ENCODE results near the gene KREMEN2. TPM values are rescaled to one million over a fixed set of nuclear protein-coding genes. Genes with fewer than 3 reads are reported as not detected.
A peak's percentile ranks its signal among the peaks of the same experiment; 100 is the strongest.

Gene KREMEN2
- total and polyA plus RNA-seq, 9 donors, result 0.18 to 0.57 (median 0.23) TPM; not detected in 5

DNA sequence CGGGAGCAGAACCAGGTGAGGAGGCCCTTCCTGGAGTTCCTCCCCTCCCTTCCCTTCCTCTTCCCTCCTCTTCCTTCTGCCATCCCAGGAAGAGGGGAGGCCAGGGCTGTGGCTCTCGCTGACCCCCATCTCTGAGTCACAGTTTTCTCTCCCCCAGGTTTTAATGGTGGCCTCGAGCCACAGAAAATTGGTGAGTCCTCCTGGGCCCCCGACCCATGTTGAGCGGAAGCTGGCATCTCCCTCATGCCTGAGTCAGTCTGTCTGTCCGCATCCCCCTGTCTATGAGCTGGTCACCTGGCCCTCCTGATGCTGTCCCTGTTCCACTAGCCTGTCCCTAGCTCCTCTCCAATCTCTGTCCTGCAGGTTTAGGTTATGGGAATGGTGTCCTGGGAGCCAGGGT, 35.9 kb downstream of the KREMEN2 start:
- Histone ChIP-seq H3K4me3 (no peak overlapping the region), H3K36me3 (no peaks in the 10 kb centered on the region), H3K27ac (no peak overlapping the region), H3K9me3 (no peaks in the 10 kb centered on the region), H3K27me3 (no peaks in the 10 kb centered on the region), H3K4me1 (ENCODE audit: insufficient read depth) (no peaks in the 10 kb centered on the region)
- TF ChIP-seq, protein P1, sequence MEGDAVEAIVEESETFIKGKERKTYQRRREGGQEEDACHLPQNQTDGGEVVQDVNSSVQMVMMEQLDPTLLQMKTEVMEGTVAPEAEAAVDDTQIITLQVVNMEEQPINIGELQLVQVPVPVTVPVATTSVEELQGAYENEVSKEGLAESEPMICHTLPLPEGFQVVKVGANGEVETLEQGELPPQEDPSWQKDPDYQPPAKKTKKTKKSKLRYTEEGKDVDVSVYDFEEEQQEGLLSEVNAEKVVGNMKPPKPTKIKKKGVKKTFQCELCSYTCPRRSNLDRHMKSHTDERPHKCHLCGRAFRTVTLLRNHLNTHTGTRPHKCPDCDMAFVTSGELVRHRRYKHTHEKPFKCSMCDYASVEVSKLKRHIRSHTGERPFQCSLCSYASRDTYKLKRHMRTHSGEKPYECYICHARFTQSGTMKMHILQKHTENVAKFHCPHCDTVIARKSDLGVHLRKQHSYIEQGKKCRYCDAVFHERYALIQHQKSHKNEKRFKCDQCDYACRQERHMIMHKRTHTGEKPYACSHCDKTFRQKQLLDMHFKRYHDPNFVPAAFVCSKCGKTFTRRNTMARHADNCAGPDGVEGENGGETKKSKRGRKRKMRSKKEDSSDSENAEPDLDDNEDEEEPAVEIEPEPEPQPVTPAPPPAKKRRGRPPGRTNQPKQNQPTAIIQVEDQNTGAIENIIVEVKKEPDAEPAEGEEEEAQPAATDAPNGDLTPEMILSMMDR (IDR thresholded peaks at IDR 0.05), result no peak
- TF ChIP-seq POLR2A (IDR thresholded peaks at IDR 0.05), result no peak
- 67 to 76% (median 71%) methylated on average over 6 of the region's 6 CpGs for WGBS, 3 donors
- intact Hi-C loops (cut with DNase I), result no loop called here
- DNase-seq, result no peak

DNA sequence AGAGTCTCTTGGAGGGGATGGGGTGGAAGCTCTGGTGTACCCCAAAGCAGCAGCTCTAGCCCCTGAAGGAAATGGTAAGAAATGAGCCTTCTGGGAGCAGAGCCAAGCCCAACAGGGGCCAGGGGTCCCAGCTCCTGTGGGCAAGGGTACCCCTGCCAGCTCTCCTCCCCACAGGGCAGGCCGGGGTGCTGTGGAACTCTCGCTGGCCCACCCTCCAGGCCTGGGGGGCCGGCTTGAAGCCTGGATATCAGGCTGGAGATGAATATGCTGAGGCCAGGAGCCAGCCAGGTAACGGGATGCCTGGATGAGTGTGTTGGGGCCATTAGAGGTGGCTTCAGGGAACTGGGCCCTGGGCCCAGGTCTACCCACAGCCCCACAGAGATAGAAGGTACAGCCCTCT, 36.5 kb downstream of the KREMEN2 start:
- no peak for DNase-seq
- intact Hi-C loops (cut with DNase I), result no loop called here
- Histone ChIP-seq H3K36me3 (no peaks in the 10 kb centered on the region), H3K4me1 (ENCODE audit: insufficient read depth) (no peaks in the 10 kb centered on the region), H3K27me3 (peaks cover under 1% of the 10 kb centered on the region), H3K9me3 (no peaks in the 10 kb centered on the region), H3K27ac (no peak overlapping the region), H3K4me3 (no peak overlapping the region)
- WGBS, 3 donors, result 65 to 79% (median 68%) methylated on average over 4 of the region's 4 CpGs
- no peak for TF ChIP-seq EP300 (IDR thresholded peaks at IDR 0.05)
- no peak for TF ChIP-seq POLR2A (IDR thresholded peaks at IDR 0.05)
- TF ChIP-seq, protein P1 (IDR thresholded peaks at IDR 0.05), result no peak

DNA sequence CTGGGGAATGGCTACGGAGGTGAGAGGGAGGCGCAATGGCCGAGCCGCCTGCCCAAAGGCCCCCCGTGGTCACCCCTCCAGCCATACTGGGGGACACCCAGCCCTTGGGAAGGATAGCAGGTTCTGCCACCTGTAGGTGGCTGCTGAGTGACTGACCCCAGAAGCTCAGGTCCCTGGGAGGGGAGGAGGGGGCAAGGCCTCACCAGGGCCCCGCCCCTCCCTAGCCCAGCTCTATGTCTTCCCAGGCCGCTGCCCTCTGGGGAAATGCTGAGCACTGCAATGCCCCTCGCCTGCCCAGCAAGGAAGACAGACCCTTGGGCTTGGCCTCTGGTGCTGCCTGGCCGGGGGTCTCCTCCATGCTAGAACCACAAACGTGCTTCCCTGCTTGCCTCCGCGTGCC, 37.2 kb downstream of the KREMEN2 start:
- no peaks in the 10 kb centered on the region for H3K9me3 ChIP-seq
- no peaks in the 10 kb centered on the region for H3K36me3 ChIP-seq
- H3K27me3 ChIP-seq, result peaks cover 5% of the 10 kb centered on the region
- WGBS, 3 donors, result 53 to 60% (median 58%) methylated on average over 11 to 12 of the region's 12 CpGs
- H3K4me1 ChIP-seq (ENCODE audit: insufficient read depth), result no peaks in the 10 kb centered on the region
- intact Hi-C loops (cut with DNase I), result no loop called here
- TF ChIP-seq EP300 (IDR thresholded peaks at IDR 0.05) (no peak), POLR2A (IDR thresholded peaks at IDR 0.05) (no peak)
- TF ChIP-seq, protein P1 (IDR thresholded peaks at IDR 0.05), result no peak
- DNase-seq, result no peak
- no peak overlapping the region for H3K27ac ChIP-seq
- no peak overlapping the region for H3K4me3 ChIP-seq

DNA sequence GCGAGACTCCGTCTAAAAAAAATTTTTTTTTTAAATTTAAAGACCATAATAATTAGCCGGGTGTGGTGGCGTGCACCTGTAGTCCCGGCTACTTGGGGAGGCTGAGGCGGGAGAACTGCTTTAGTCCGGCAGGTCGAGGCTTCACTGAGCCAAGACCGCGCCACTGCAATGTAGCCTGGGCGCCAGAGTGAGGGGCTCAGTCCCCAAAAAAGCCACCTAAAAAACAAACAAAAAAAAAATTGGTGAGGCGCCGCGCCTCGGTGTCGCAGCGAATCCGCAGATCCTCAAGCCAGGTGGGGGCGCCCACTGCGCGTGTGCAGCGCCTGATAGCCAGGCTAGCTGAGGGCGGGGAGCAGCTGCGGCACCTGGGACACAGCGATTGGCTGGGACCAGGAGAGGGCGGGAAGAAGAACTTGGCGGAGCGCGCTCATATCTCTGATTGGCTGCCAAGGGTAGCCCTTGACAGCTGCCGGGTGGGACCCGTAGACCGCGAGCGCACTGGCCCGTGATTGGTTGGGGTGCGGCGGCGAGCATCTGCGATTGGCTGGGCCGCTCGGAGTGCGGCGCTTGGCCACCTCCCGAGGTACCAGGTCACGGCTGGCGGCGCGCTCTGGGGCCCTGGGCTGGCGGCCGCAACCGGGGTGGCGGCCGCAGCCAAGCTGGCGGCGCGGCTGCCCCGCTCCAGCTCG, 39.7 kb downstream of the KREMEN2 start:
- WGBS, 3 donors, result 5 to 11% (median 9%) methylated on average over 31 to 58 of the region's 58 CpGs
- intact Hi-C loops (cut with DNase I), result no loop called here
- no peaks in the 10 kb centered on the region for H3K9me3 ChIP-seq
- H3K27ac ChIP-seq, result no peak overlapping the region
- peaks cover 8% of the 10 kb centered on the region for H3K27me3 ChIP-seq
- no peaks in the 10 kb centered on the region for H3K4me1 ChIP-seq (ENCODE audit: insufficient read depth)
- peak; percentile 85 to 92 (median 86) for DNase-seq
- TF ChIP-seq POLR2A (IDR thresholded peaks at IDR 0.05) (no peak), EP300 (IDR thresholded peaks at IDR 0.05) (no peak)
- TF ChIP-seq, protein P1 (IDR thresholded peaks at IDR 0.05), result peak in 1 of 3 donors; percentile 52
- no peaks in the 10 kb centered on the region for H3K36me3 ChIP-seq
- no peak overlapping the region for H3K4me3 ChIP-seq

All from ovary (tissue), 9 donors.